OCI-LY3 (cell line): Measurements from ENCODE around the gene WNT6.

Source experiments
- CTCF ChIP-seq: fragments of 200-600, 300-600 bp; sonication (generic); IDR thresholded peaks from 2 replicates; pipeline ENCODE4 v1.5.1; 2014; ENCODE audit warnings: antibody characterized with exemption, low read length, low read depth
- EZH2phosphoT487 ChIP-seq: fragments of 200-600 bp; shearing (Covaris generic); IDR thresholded peaks from 2 replicates; pipeline ENCODE4 v1.6.1; 2018; ENCODE audit warnings: antibody characterized with exemption, mixed run types, low read depth

GRCh38 chr2:218814540-218815243 is 44.9 kb upstream of the WNT6 start:
- TF ChIP-seq CTCF (no peak), EZH2phosphoT487 (no peak)
